ENCODE data around the gene ZNF557.

DNA sequence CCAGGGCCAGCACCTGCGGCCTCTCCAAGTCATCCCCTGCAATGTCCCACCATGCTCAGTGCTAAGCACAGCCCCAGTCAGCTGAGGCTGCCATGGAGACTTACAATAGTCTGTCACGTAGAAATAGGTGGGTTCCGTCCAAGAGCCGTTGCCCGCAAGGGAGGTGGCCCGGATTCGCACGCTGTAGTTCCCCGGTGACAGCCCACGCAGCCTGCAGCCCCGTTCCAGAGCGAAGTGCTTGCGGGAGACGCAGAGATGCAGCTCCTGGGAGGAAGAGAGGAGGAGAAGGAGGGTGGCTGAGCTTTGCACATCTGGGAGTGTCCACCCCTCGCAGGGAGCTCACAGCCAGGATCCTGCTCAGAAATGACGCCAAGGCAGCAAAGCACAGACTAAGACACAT, 62.6 kb downstream of the ZNF557 start:
- TF ChIP-seq POLR2A (IDR thresholded peaks at IDR 0.05) (no peak), POLR2AphosphoS5 (IDR thresholded peaks at IDR 0.05) (no peak)
